ENCODE measurements around the gene RNH1.
"Not testable (repeated sequence)": the region's sequence is repeated elsewhere in the genome, so short reads cannot be mapped to it uniquely, and the experiment has no call there.

The RNH1 gene

GRCh38 chr11:473962-474785 is 32.9 kb downstream of the RNH1 start:
- DNase-seq: no peak

- no peak for DNase-seq
Measured at GRCh38 chr11:473415-473814, 33.6 kb downstream of the RNH1 start.

- DNase-seq: no peak
Measured at GRCh38 chr11:472816-473215, 34.2 kb downstream of the RNH1 start.

- no peak for DNase-seq
Measured at GRCh38 chr11:472272-472671, 34.8 kb downstream of the RNH1 start.

- DNase-seq: no peak
Measured at GRCh38 chr11:471468-472145, 35.4 kb downstream of the RNH1 start.

GRCh38 chr11:469684-470560 is 37.1 kb downstream of the RNH1 start:
- no peak for DNase-seq

GRCh38 chr11:469026-469683 is 37.9 kb downstream of the RNH1 start:
- DNase-seq: not testable (repeated sequence)

GRCh38 chr11:468493-468892 is 38.5 kb downstream of the RNH1 start:
- DNase-seq: no peak

- no peak for DNase-seq
Measured at GRCh38 chr11:468036-468435, 39.0 kb downstream of the RNH1 start.

- no peak for DNase-seq
Measured at GRCh38 chr11:465896-466530, 41.0 kb downstream of the RNH1 start.

- DNase-seq: no peak
Measured at GRCh38 chr11:464316-464715, 42.7 kb downstream of the RNH1 start.

GRCh38 chr11:462107-462890 is 44.7 kb downstream of the RNH1 start:
- no peak for DNase-seq

GRCh38 chr11:461626-462025 is 45.4 kb downstream of the RNH1 start:
- no peak for DNase-seq

- no peak for DNase-seq
Measured at GRCh38 chr11:460331-461199, 46.5 kb downstream of the RNH1 start.

- DNase-seq: no peak
Measured at GRCh38 chr11:459511-460220, 47.4 kb downstream of the RNH1 start.

GRCh38 chr11:457111-457760 is 49.8 kb downstream of the RNH1 start:
- peak; percentile 25 for DNase-seq

GRCh38 chr11:456533-456932 is 50.5 kb downstream of the RNH1 start:
- DNase-seq: peak; percentile 64

GRCh38 chr11:455566-456147 is 51.4 kb downstream of the RNH1 start:
- no peak for DNase-seq

Measured in central memory CD4-positive, alpha-beta T cell (primary cell).